ENCODE measurements around the gene NFE2L2.

Gene NFE2L2

GRCh38 chr2:177264693-177265587 is at the start of gene NFE2L2:
Gene NFE2L2, minus strand, starts transcription at chr2:177264727. Its CDS starts 151 bp downstream, at chr2:177264576.
- H2AFZ ChIP-seq (ENCODE audit: low read depth, low read length, severe bottlenecking), result peak within 1 kb of the TSS; percentile 96
- H3K79me2 ChIP-seq (ENCODE audit: insufficient read depth, low read length), result peaks cover 42% of the 10 kb centered on the region
- TF ChIP-seq EZH2phosphoT487 (conservative IDR thresholded peaks at IDR 0.05; ENCODE audit: low read length) (no peak), CTCF (IDR thresholded peaks at IDR 0.05; ENCODE audit: insufficient read depth, low read length, poor library complexity, severe bottlenecking) (peak; percentile 47)
- no peaks in the 10 kb centered on the region for H3K27me3 ChIP-seq (ENCODE audit: low read length)
- peak within 1 kb of the TSS; percentile 99 for H3K4me2 ChIP-seq (ENCODE audit: low read depth, low read length, poor library complexity, severe bottlenecking)
- H3K4me3 ChIP-seq (ENCODE audit: insufficient read depth, low read length, poor library complexity, severe bottlenecking), result peak within 1 kb of the TSS; percentile 75
- 0 out of 2 replicates have a peak, but pooled peaks cover 7% of the 10 kb centered on the region for H3K36me3 ChIP-seq (ENCODE audit: low read length)
- no peaks in the 10 kb centered on the region for H3K9me3 ChIP-seq (ENCODE audit: insufficient read depth, low read length)
- H3K27ac ChIP-seq (ENCODE audit: low read depth, low read length), result peak within 1 kb of the TSS; percentile 95
- H3K9me2 ChIP-seq (replicated peaks; ENCODE audit: insufficient read depth, low read length), result no peaks in the 10 kb centered on the region
- H4K20me1 ChIP-seq (ENCODE audit: low read depth, low read length), result peaks cover 25% of the 10 kb centered on the region
- peaks cover 15% of the 10 kb centered on the region; the same call in 1 of the 2 replicates for H3F3A ChIP-seq (ENCODE audit: insufficient read depth)
- peak within 1 kb of the TSS; percentile 95 for H3K9ac ChIP-seq (ENCODE audit: low read length)

- Histone ChIP-seq H4K20me1 (ENCODE audit: low read depth, low read length) (no peaks in the 10 kb centered on the region), H3K9me2 (replicated peaks; ENCODE audit: insufficient read depth, low read length) (no peaks in the 10 kb centered on the region), H3K4me3 (ENCODE audit: insufficient read depth, low read length, poor library complexity, severe bottlenecking) (no peak overlapping the region), H3K9me3 (ENCODE audit: insufficient read depth, low read length) (no peaks in the 10 kb centered on the region), H3K27ac (ENCODE audit: low read depth, low read length) (no peak overlapping the region), H3K9ac (ENCODE audit: low read length) (no peak overlapping the region), H3K36me3 (ENCODE audit: low read length) (no peaks in the 10 kb centered on the region), H3F3A (ENCODE audit: insufficient read depth) (no peaks in the 10 kb centered on the region), H2AFZ (ENCODE audit: low read depth, low read length, severe bottlenecking) (no peak overlapping the region), H3K79me2 (ENCODE audit: insufficient read depth, low read length) (no peaks in the 10 kb centered on the region), H3K4me2 (ENCODE audit: low read depth, low read length, poor library complexity, severe bottlenecking) (no peak overlapping the region), H3K27me3 (ENCODE audit: low read length) (no peaks in the 10 kb centered on the region)
- TF ChIP-seq EZH2phosphoT487 (conservative IDR thresholded peaks at IDR 0.05; ENCODE audit: low read length) (no peak), CTCF (IDR thresholded peaks at IDR 0.05; ENCODE audit: insufficient read depth, low read length, poor library complexity, severe bottlenecking) (no peak)
These were observed 49.7 kb upstream of the NFE2L2 start for GRCh38 chr2:177314194-177314593.

- Histone ChIP-seq H3K27ac (ENCODE audit: low read depth, low read length) (no peak overlapping the region), H3K9me3 (ENCODE audit: insufficient read depth, low read length) (no peaks in the 10 kb centered on the region), H3F3A (ENCODE audit: insufficient read depth) (no peaks in the 10 kb centered on the region), H4K20me1 (ENCODE audit: low read depth, low read length) (no peaks in the 10 kb centered on the region), H2AFZ (ENCODE audit: low read depth, low read length, severe bottlenecking) (no peak overlapping the region), H3K27me3 (ENCODE audit: low read length) (no peaks in the 10 kb centered on the region), H3K4me2 (ENCODE audit: low read depth, low read length, poor library complexity, severe bottlenecking) (no peak overlapping the region), H3K9me2 (replicated peaks; ENCODE audit: insufficient read depth, low read length) (no peaks in the 10 kb centered on the region), H3K4me3 (ENCODE audit: insufficient read depth, low read length, poor library complexity, severe bottlenecking) (no peak overlapping the region), H3K36me3 (ENCODE audit: low read length) (no peaks in the 10 kb centered on the region), H3K79me2 (ENCODE audit: insufficient read depth, low read length) (no peaks in the 10 kb centered on the region), H3K9ac (ENCODE audit: low read length) (no peak overlapping the region)
- TF ChIP-seq CTCF (IDR thresholded peaks at IDR 0.05; ENCODE audit: insufficient read depth, low read length, poor library complexity, severe bottlenecking) (no peak), EZH2phosphoT487 (conservative IDR thresholded peaks at IDR 0.05; ENCODE audit: low read length) (no peak)
These were observed 48.7 kb upstream of the NFE2L2 start for GRCh38 chr2:177313162-177313781.

All from SU-DHL-6 (cell line).